Amniotic stem cell (primary cell): Measurements from ENCODE around the gene RRP8.

Source experiments
- DNase-seq: peaks from one replicate; lab custom pipeline; 2025; lab: John Stamatoyannopoulos, UW

Gene RRP8

GRCh38 chr11:6617315-6617781 lies 13.9 kb upstream of the RRP8 start:
- DNase-seq, result no peak

- no peak for DNase-seq
Observed at GRCh38 chr11:6616596-6617250, 13.3 kb upstream of the RRP8 start.

GRCh38 chr11:6615882-6616585 lies 12.6 kb upstream of the RRP8 start:
- no peak for DNase-seq

DNA sequence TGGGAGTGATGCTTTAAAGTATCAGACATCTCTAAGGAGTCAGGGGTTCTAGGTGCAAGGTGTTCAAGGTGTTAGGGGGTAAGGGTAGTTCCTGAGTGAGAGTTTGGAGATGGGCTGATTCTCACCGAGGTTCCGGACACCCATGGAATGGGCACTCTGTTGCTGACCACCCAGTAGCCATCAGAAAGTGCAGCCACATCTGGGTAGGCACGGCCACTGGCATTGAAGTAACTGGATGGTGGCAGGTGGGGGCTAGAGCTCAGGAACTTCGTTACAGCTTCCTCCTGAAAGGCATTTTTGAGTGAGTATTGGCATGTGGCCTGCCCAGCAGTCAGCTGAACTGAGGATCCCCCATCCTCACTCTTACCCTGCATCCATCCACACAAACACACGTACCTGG lies 11.6 kb upstream of the RRP8 start:
- DNase-seq, result no peak

- no peak for DNase-seq
Observed at GRCh38 chr11:6614446-6614845, 11.0 kb upstream of the RRP8 start.

DNA sequence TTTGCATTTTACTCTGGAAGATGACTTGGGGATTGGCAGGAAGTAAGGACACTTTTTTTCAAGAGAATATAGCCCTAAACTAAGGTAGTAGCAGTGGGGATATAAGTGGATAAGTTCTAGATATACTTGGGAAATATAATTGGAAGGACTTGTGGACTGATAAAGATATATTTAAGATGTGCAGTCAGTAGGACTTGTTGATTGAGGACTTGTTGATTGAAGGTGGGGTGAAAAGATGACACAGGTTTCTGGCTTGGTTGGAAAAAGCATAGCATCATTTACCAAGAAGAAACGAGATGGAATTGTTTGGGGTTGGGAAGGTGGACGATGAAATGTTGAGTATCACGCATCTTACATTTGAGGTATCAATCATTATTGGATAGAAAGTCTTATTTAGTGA lies 10.1 kb upstream of the RRP8 start:
- no peak for DNase-seq

DNA sequence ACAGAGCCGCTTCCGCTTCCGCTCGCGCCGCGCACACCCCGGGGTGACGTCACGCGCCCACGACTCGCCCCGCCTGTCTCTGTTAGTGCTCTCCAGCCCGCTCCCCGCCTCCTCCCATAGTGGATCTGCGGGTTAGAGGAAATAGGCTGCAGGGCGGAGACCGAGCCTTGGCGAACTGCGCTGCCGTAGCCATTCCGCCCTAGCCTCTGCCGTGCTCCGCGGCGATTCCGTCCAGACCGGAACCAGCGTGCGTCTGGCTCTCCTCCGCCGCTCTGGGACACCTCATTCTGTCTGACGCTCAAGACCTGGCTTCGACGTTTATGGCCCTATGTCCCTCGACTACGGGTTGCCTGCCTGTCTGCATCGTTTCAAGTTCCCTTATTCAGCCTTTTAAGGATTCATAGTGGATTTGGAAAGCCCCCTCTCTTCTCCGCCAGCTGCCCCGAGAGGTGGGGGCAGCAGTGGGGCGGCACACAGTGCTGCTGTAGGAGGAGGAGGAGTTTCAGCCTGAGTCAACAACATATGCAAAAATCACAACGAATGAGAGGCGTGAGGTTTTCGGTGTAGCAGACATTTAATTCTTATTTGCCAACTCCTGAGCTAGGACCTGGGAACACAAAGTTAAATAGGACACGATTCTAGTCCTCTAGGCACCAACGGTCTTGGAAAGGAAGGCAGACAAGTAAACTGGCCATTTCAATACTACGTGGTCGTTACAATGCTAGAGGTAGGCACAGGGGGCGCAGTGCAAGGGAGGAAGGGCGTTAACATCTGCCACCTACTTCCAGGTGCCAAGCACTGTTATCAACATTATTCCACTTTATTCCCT lies 9.0 kb upstream of the RRP8 start, which contains the start of gene TAF10:
TSS of gene TAF10 (minus strand) at position 4 of the 829 bp plus-strand sequence. CDS start 27 bp downstream, outside the sequence.
- peak; percentile 95 for DNase-seq

GRCh38 chr11:6611963-6612212 lies 8.5 kb upstream of the RRP8 start:
- DNase-seq, result no peak

GRCh38 chr11:6611092-6611962 lies 7.9 kb upstream of the RRP8 start:
- no peak for DNase-seq

DNA sequence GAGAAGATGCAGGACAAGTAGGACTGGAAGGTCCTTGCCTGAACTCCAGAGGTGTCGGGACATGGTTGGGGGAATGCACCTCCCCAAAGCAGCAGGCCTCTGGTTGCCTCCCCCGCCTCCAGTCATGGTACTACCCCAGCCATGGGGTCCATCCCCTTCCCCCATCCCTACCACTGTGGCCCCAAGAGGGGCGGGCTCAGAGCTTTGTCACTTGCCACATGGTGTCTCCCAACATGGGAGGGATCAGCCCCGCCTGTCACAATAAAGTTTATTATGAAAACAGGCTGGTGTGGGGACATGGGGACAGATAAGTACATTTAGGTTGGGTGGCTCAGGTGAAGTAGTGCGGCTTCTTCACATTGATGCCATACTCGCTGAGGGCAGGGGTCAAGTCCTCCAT lies 7.2 kb upstream of the RRP8 start:
- DNase-seq, result no peak

GRCh38 chr11:6609502-6610015 lies 6.1 kb upstream of the RRP8 start:
- no peak for DNase-seq

DNA sequence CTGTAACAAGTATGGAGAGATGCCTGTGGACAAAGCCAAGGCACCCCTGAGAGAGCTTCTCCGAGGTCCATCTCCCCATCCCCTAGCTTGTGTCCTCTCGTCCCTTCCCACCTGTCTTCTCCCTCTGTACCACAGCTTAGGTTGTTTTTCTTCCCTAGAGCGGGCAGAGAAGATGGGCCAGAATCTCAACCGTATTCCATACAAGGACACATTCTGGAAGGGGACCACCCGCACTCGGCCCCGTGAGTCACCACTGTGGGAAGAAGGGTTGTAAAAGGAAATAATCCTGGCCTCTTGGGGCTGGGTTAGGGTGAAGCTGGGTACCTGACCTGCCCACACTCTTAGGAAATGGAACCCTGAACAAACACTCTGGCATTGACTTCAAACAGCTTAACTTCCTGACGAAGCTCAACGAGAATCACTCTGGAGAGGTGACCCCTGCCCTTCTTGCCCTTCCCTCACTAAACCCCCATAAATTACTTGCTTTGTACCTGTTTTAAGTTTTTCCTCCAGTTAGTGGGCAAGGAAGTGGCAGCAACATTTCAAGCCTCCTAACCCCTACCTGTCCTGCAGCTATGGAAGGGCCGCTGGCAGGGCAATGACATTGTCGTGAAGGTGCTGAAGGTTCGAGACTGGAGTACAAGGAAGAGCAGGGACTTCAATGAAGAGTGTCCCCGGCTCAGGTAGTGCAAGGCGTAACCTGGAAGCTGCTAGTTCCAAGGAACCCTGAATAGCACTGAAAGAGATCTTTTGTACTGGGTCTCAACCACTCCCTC lies 5.5 kb upstream of the RRP8 start:
- DNase-seq, result no peak

DNA sequence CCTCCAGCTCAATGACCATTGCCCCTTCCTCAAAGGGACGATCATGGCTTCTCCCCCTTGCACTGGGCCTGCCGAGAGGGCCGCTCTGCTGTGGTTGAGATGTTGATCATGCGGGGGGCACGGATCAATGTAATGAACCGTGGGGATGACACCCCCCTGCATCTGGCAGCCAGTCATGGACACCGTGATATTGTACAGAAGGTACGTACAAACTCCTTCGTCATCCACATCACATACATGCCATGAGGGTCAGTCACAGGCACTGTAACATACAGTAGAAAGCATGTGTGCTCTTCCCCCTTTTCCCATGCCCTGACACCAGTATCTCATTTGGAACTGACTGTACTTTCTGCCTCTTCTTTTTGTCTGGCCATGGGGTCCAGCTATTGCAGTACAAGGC lies 4.6 kb upstream of the RRP8 start:
- DNase-seq, result no peak

DNA sequence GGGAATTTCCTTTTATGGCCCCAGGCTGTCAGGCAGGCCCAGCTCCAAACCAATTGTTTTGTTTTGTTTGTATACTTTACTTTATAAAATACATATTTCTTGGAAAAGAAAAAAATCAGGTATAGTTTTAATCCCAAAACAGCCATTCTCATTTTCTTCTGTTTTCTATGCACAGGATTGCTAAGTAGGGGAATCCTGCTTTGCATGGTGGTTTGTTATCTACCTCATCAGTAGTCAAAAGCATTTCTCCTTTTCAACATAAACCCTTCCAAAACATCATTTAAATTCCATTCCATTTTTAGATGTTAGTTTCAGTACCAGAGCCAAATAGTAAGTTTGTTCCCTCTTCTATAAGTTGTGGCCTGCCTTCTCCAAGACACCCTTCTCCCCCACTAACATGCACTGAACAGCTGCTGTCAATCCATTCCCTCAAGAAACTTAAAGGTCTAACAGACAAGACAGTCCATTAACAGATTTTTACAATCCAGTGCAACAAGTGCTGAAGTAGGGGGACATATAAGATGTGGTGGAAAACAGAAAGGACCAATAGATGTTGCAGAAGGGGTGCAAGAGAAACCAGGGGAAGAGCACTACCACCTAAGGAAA lies 3.9 kb upstream of the RRP8 start:
- DNase-seq, result no peak

DNA sequence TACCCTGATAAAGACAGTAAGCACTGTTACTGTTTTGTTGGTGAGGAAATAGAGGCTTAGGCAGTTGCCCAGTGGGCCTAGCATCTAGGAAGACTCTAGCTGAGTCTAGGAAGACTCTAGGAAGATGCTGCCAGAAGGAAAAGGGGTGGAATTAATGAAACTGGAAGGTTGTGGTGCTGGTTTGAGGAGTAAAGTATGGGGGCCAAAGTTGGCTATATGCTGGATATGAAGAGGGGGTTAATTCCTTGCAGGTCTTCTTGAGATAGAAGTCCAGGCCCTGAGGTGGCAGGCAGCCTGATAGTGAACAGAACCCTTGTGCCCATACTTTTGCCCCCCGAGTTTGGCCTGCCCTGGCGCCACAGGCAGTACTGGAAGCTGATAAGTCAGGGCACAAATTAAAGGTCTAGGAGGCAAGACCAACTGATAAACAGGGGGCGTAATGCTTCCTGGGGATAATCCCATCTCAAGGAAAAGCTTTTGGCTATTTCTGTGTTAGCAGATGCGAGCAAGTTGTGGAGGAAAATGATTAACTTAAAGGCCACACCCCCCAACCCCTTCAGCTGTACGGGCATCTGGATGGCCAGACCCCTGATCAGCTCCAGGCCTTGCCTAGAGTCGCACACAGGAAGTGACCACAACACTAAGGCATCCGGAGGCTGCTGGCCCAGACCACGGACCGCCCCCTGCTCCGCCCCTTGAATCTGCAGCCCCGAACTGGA lies 3.2 kb upstream of the RRP8 start:
- peak; percentile 82 for DNase-seq

DNA sequence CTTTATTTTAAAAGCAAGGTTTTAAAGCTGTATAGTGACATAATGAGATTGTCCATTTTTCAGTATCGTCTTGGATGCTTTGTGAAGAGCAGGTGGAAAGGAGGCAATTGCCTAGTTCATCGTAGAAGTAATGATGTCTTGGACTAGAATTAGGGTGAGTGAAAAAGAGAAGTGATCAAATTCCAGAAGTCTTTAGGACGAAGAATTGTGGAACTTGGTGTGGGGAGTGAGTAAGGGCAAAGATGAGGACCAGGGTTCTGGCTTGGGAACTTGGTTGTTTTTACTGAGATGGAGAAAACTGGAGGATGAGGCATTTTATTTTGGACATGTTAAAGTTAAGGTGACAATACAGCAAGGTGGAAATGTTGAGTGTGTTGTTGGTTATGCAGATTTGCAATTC lies 1.4 kb upstream of the RRP8 start:
- DNase-seq, result no peak

GRCh38 chr11:6604081-6604626 lies 738 bp upstream of the RRP8 start:
- peak; percentile 21 for DNase-seq

- DNase-seq, result no peak
Observed at GRCh38 chr11:6602096-6602940, 1.1 kb downstream of the RRP8 start.

DNA sequence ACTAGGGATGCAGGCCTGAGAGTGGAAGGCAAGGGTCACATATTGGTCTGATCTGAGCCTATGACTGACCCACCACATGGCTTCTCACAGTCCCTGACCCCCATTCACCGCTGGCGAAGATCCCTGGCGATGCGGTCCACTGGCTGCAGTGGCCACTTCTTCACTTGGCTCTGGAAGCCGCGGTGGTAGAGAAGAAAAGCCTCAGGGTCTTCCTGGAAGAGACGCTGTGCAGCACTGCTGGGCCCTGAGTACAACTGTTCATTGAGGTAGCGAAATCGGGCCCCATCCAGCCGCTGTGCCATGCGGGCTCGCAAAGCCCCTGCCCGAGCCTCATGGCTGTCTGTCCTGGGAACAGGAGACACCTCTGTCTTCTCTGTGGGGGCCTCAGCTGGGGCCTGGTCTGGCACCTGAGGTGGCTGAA lies 2.4 kb downstream of the RRP8 start:
- DNase-seq, result no peak
